Adrenal gland (tissue), 5 donors: ENCODE data around the gene NLGN4X.

Experiments used
- POLR2A ChIP-seq, 2 donors: fragments of 450-650 bp; IDR thresholded peaks; one replicate each; pipeline ENCODE4 v1.6.1; 2017; ENCODE audit warnings: antibody characterized with exemption in 2 of 2, mild to moderate bottlenecking in 2 of 2, moderate library complexity in 1 of 2
- TF ChIP-seq, protein P1 (sequence below), 6 experiments: fragments of 450-650 bp in 4 of 6; fragments of 200-600 bp in 2 of 6; sonication (generic) in 1 of 6; IDR thresholded peaks; 1 replicate in 5 of 6; 2 replicates in 1 of 6; pipeline versions ENCODE4 v1.5.1 to v1.8.0; 2016 to 2021; ENCODE audit warnings: antibody characterized with exemption in 6 of 6, mild to moderate bottlenecking in 2 of 6, moderate library complexity in 1 of 6
- donor health status: DM: no; HTN: no; CAD: no.

DNA sequence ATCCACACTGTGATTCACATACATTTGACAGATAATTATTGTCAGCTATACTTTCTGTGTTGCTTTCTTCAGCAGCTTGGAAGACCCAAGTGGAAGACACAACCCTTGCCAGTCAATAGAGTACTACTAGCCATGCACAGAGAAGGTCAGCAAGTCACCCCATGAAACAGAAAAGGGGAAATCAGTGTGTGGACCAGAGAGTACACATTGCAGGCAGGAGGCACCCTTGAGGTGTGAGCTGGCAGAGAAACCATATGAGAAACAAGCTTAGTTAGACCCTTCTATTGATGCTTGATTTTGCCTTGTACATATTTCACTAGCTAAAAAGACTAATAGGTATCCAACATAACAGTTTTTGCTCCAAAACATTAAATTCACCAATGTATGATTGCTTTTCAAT is 99.5 kb downstream of the NLGN4X start:
- TF ChIP-seq, protein P1, sequence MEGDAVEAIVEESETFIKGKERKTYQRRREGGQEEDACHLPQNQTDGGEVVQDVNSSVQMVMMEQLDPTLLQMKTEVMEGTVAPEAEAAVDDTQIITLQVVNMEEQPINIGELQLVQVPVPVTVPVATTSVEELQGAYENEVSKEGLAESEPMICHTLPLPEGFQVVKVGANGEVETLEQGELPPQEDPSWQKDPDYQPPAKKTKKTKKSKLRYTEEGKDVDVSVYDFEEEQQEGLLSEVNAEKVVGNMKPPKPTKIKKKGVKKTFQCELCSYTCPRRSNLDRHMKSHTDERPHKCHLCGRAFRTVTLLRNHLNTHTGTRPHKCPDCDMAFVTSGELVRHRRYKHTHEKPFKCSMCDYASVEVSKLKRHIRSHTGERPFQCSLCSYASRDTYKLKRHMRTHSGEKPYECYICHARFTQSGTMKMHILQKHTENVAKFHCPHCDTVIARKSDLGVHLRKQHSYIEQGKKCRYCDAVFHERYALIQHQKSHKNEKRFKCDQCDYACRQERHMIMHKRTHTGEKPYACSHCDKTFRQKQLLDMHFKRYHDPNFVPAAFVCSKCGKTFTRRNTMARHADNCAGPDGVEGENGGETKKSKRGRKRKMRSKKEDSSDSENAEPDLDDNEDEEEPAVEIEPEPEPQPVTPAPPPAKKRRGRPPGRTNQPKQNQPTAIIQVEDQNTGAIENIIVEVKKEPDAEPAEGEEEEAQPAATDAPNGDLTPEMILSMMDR (IDR thresholded peaks at IDR 0.05), result no peak
- TF ChIP-seq POLR2A (IDR thresholded peaks at IDR 0.05), result no peak
